HCT116 (cell line): ENCODE results near the gene FSTL4.

Source experiments
- ATF3 ChIP-seq: IDR thresholded peaks from 2 replicates; pipeline ENCODE4 v1.6.1; 2012
- CTCF ChIP-seq, 3 experiments: fragments of 200-600 bp in 1 of 3; sonication (generic) in 1 of 3; IDR thresholded peaks in 2 of 3; conservative IDR thresholded peaks in 1 of 3; 2 replicates each; pipeline ENCODE4 v1.5.1; 2012 to 2017; ENCODE audit warnings: low read depth in 2 of 3, low read length in 2 of 3, antibody characterized with exemption in 1 of 3, borderline replicate concordance in 1 of 3, control low read depth in 1 of 3, mild to moderate bottlenecking in 1 of 3, mixed read lengths in 1 of 3, mixed run types in 1 of 3, moderate library complexity in 1 of 3; ENCODE audit not compliant: insufficient read depth in 1 of 3
- EZH2 ChIP-seq: fragments of 200-600 bp; sonication (generic); IDR thresholded peaks from 2 replicates; pipeline ENCODE4 v1.6.1; 2017; ENCODE audit warnings: antibody characterized with exemption, mixed run types
- EZH2phosphoT487 ChIP-seq: fragments of 200-600 bp; IDR thresholded peaks from 2 replicates; pipeline ENCODE4 v1.6.1; 2018; ENCODE audit warnings: antibody characterized with exemption, borderline replicate concordance
- JUND ChIP-seq: IDR thresholded peaks from 2 replicates; pipeline ENCODE4 v1.6.1; 2012
- MAX ChIP-seq: IDR thresholded peaks from 2 replicates; pipeline ENCODE4 v1.6.1; 2012
- POLR2A ChIP-seq: IDR thresholded peaks from 2 replicates; pipeline ENCODE4 v1.7.0; 2011; ENCODE audit warnings: borderline replicate concordance; ENCODE audit not compliant: insufficient read depth, insufficient read length; ENCODE audit errors: extremely low read depth
- POLR2AphosphoS5 ChIP-seq: IDR thresholded peaks from 2 replicates; pipeline ENCODE4 v1.6.1; 2011; ENCODE audit warnings: mild to moderate bottlenecking, low read depth, low read length, moderate library complexity
- RAD21 ChIP-seq: IDR thresholded peaks from 2 replicates; pipeline ENCODE4 v1.6.1; 2012; ENCODE audit warnings: low read depth, mild to moderate bottlenecking
- SRF ChIP-seq: IDR thresholded peaks from 2 replicates; pipeline ENCODE4 v1.6.1; 2012; ENCODE audit warnings: low read depth
- YY1 ChIP-seq: IDR thresholded peaks from 2 replicates; pipeline ENCODE4 v1.6.1; 2011; ENCODE audit warnings: low read length, low read depth, moderate library complexity, mild to moderate bottlenecking; ENCODE audit not compliant: insufficient replicate concordance; ENCODE audit errors: extremely low read depth
- ZNF274 ChIP-seq: fragments of 200-500 bp; sonication (Bioruptor generic); IDR thresholded peaks from 2 replicates; pipeline ENCODE4 v1.6.1; 2014; ENCODE audit warnings: mild to moderate bottlenecking, low read depth, low read length, inconsistent platforms

GRCh38 chr5:133401731-133402347 lies 210.5 kb downstream of the FSTL4 start:
- TF ChIP-seq CTCF (IDR thresholded peaks at IDR 0.05 in 2 of 3, conservative IDR thresholded peaks at IDR 0.05 in 1 of 3; ENCODE audit: borderline replicate concordance in 1 of 3, insufficient read depth in 1 of 3, low read depth in 2 of 3, low read length in 2 of 3) = no peak
- no peak for TF ChIP-seq POLR2AphosphoS5
- no peak for TF ChIP-seq EZH2
- no peak for TF ChIP-seq EZH2phosphoT487
- no peak for TF ChIP-seq RAD21
- no peak for TF ChIP-seq JUND
- TF ChIP-seq YY1 = no peak
- no peak for TF ChIP-seq ATF3
- TF ChIP-seq SRF = no peak
- no peak for TF ChIP-seq ZNF274
- TF ChIP-seq POLR2A = no peak
- TF ChIP-seq MAX = no peak
